Stimulated activated CD8-positive, alpha-beta memory T cell treated with anti-CD3 and anti-CD28 coated beads, Interleukin-4, amount 100 ng/mL, for 48 hours (primary cell): ENCODE data around the gene SERPINB6.
A peak's percentile ranks its signal among the peaks of the same experiment; 100 is the strongest.
"Not testable (repeated sequence)": the region's sequence is repeated elsewhere in the genome, so short reads cannot be mapped to it uniquely, and the experiment has no call there.

ENCODE experiments used
- DNase-seq: peaks from one replicate; pipeline ENCODE4 v3.0.0-alpha.2; 2020

SERPINB6 gene

GRCh38 chr6:2971420-2972218 lies at the start of gene SERPINB6:
Gene SERPINB6, minus strand, starts transcription at chr6:2971567. Its CDS starts 12,235 bp downstream, at chr6:2959332.
- DNase-seq: peak; percentile 58

GRCh38 chr6:3019749-3020320 lies 48.5 kb upstream of the SERPINB6 start:
- DNase-seq: no peak

GRCh38 chr6:3019065-3019464 lies 47.7 kb upstream of the SERPINB6 start:
- no peak for DNase-seq

- DNase-seq: no peak
Observed at GRCh38 chr6:3017304-3017703, 45.9 kb upstream of the SERPINB6 start.

GRCh38 chr6:3016473-3017280 lies 45.3 kb upstream of the SERPINB6 start:
- no peak for DNase-seq

- no peak for DNase-seq
Observed at GRCh38 chr6:3015144-3015543, 43.8 kb upstream of the SERPINB6 start.

GRCh38 chr6:3014675-3015066 lies 43.3 kb upstream of the SERPINB6 start:
- DNase-seq: no peak

GRCh38 chr6:3013901-3014674 lies 42.7 kb upstream of the SERPINB6 start:
- DNase-seq: no peak

GRCh38 chr6:3013486-3013885 lies 42.1 kb upstream of the SERPINB6 start:
- DNase-seq: no peak

GRCh38 chr6:3011592-3011991 lies 40.2 kb upstream of the SERPINB6 start:
- DNase-seq: no peak

- no peak for DNase-seq
Observed at GRCh38 chr6:3011158-3011557, 39.8 kb upstream of the SERPINB6 start.

GRCh38 chr6:3009930-3010329 lies 38.6 kb upstream of the SERPINB6 start:
- no peak for DNase-seq

GRCh38 chr6:3008712-3009265 lies 37.4 kb upstream of the SERPINB6 start:
- not testable (repeated sequence) for DNase-seq

- no peak for DNase-seq
Observed at GRCh38 chr6:3007571-3007970, 36.2 kb upstream of the SERPINB6 start.

GRCh38 chr6:3006476-3006875 lies 35.1 kb upstream of the SERPINB6 start:
- no peak for DNase-seq

- no peak for DNase-seq
Observed at GRCh38 chr6:3005874-3006273, 34.5 kb upstream of the SERPINB6 start.

- DNase-seq: no peak
Observed at GRCh38 chr6:3005077-3005476, 33.7 kb upstream of the SERPINB6 start.

- not testable (repeated sequence) for DNase-seq
Observed at GRCh38 chr6:3003226-3003625, 31.9 kb upstream of the SERPINB6 start.

- DNase-seq: no peak
Observed at GRCh38 chr6:3001773-3002293, 30.5 kb upstream of the SERPINB6 start.

GRCh38 chr6:3001146-3001772 lies 29.9 kb upstream of the SERPINB6 start:
- no peak for DNase-seq

- DNase-seq: peak; percentile 96
Observed at GRCh38 chr6:2999618-3000557, 28.5 kb upstream of the SERPINB6 start, which contains the start of gene NQO2. Gene NQO2, plus strand, starts transcription at chr6:2999894. Its CDS starts 6,659 bp downstream, at chr6:3006553.
